HL-60 (cell line): ENCODE results near the gene EFCAB13.

Source experiments
- DNase-seq, 2 experiments: peaks; one replicate each; pipeline ENCODE4 v3.0.0-alpha.2; 2010 to 2020; ENCODE audit warnings: low read depth in 1 of 2, low spot score in 1 of 2
- H3K27ac ChIP-seq: fragments of 250-450 bp; sonication (Bioruptor Pico); replicated peaks from 2 replicates; pipeline ENCODE4 v1.5.1; 2020; ENCODE audit warnings: mild to moderate bottlenecking, moderate library complexity
- H3K27me3 ChIP-seq: fragments of 250-450 bp; sonication (Bioruptor Pico); 2 replicates; pipeline ENCODE4 v1.5.1; 2021; ENCODE audit warnings: mild to moderate bottlenecking, moderate library complexity; ENCODE audit not compliant: insufficient read depth, poor library complexity, severe bottlenecking
- H3K4me3 ChIP-seq: replicated peaks from 2 replicates; pipeline ENCODE4 v1.5.1; 2011; ENCODE audit warnings: mild to moderate bottlenecking, control low read depth, low read length; ENCODE audit not compliant: insufficient read depth
- CTCF ChIP-seq: IDR thresholded peaks from one replicate; pipeline ENCODE4 v1.5.1; 2011; ENCODE audit warnings: low read length, control low read depth, inconsistent platforms; ENCODE audit not compliant: insufficient read depth
- GABPA ChIP-seq: IDR thresholded peaks from 2 replicates; pipeline ENCODE4 v1.6.1; 2012; ENCODE audit warnings: low read depth
- POLR2AphosphoS5 ChIP-seq: IDR thresholded peaks from 2 replicates; pipeline ENCODE4 v1.6.1; 2012; ENCODE audit warnings: low read depth
- REST ChIP-seq: IDR thresholded peaks from 2 replicates; pipeline ENCODE4 v1.6.1; 2012; ENCODE audit warnings: low read depth; ENCODE audit not compliant: insufficient replicate concordance
- SPI1 ChIP-seq: IDR thresholded peaks from 2 replicates; pipeline ENCODE4 v1.6.1; 2012; ENCODE audit warnings: low read depth, mild to moderate bottlenecking, borderline replicate concordance

Gene EFCAB13

GRCh38 chr17:47281216-47281615 lies 42.5 kb upstream of the EFCAB13 start:
- Histone ChIP-seq H3K27ac (no peak overlapping the region), H3K27me3 (no peaks in the 10 kb centered on the region), H3K4me3 (no peak overlapping the region)
- no peak for TF ChIP-seq SPI1
- no peak for TF ChIP-seq POLR2AphosphoS5
- no peak for TF ChIP-seq GABPA
- TF ChIP-seq CTCF: no peak
- TF ChIP-seq REST: no peak
- DNase-seq: no peak

DNA sequence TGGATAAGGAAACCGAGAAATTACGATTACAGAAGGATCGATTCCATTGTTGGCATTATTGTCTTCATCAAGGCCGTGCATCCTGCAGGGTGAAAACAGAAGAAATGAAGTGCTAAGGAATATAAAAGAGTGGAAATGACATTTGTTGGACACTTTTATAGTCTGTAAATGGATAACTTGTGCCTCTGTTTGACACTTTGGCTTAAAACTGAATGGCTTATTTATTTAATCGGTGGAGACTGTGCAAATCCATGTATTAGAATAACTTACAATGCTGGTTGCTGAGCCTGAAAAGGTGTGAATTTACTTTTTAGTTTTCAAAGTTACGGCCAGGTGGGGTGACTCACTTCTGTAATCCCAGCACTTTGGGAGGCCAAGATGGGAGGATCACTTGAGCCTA lies 38.8 kb upstream of the EFCAB13 start:
- Histone ChIP-seq H3K4me3 (no peak overlapping the region), H3K27me3 (no peaks in the 10 kb centered on the region), H3K27ac (no peak overlapping the region)
- DNase-seq: no peak
- no peak for TF ChIP-seq SPI1
- no peak for TF ChIP-seq CTCF
- no peak for TF ChIP-seq POLR2AphosphoS5
- no peak for TF ChIP-seq REST
- TF ChIP-seq GABPA: no peak

GRCh38 chr17:47286198-47286914 lies 37.4 kb upstream of the EFCAB13 start:
- H3K4me3 ChIP-seq: no peak overlapping the region
- H3K27ac ChIP-seq: no peak overlapping the region
- no peaks in the 10 kb centered on the region for H3K27me3 ChIP-seq
- no peak for DNase-seq
- no peak for TF ChIP-seq CTCF
- no peak for TF ChIP-seq REST
- TF ChIP-seq GABPA: no peak
- no peak for TF ChIP-seq POLR2AphosphoS5
